A549 (cell line): ENCODE data around the gene IFT88. TPM values are rescaled to one million over a fixed set of nuclear protein-coding genes. Genes with fewer than 3 reads are reported as not detected.

ENCODE experiments used
- ATAC-seq, 2 experiments: fragments of 200-7000 bp in 1 of 2; fragments of >200 bp in 1 of 2; cut with Nextera tagmentation in 1 of 2; cut with Tn5 transposase in 1 of 2; 3 replicates each; pipeline versions ENCODE4 v1.8.0 to v1.9.1; 2018 to 2020; ENCODE audit warnings: mild to moderate bottlenecking in 1 of 2, moderate library complexity in 1 of 2
- CTCF ChIA-PET: fragments of 300-600 bp; sonication (Branson Sonifier 250); formaldehyde crosslinking; extraction: SDS; loops from one replicate; lab custom pipeline; 2021; ENCODE audit warnings: antibody characterized with exemption, inconsistent platforms; lab: Yijun Ruan, JAX
- POLR2A ChIA-PET: fragments of 350-600 bp; formaldehyde crosslinking; extraction: SDS; loops from one replicate; lab custom pipeline; 2021; ENCODE audit warnings: antibody characterized with exemption, inconsistent platforms; lab: Yijun Ruan, JAX
- DNase-seq, 2 experiments: peaks; one replicate each; pipeline versions ENCODE4 v3.0.0 to v3.0.0-alpha.2; 2011 to 2016; ENCODE audit warnings: low read depth in 1 of 2, low spot score in 1 of 2
- FAIRE-seq: peaks from 2 replicates; lab custom pipeline; 2011; peaks lifted over from hg19 to GRCh38; lab: Jason Lieb, UNC
- H3K27ac ChIP-seq, 2 experiments: fragments of >200 bp; sonication (Bioruptor Twin); formaldehyde crosslinking; 3 replicates each; pipeline ENCODE4 v1.5.1; 2016 to 2017
- H3K4me1 ChIP-seq: fragments of >200 bp; sonication (Bioruptor Twin); formaldehyde crosslinking; 3 replicates; pipeline ENCODE4 v1.6.1; 2016
- H3K4me2 ChIP-seq: fragments of >200 bp; sonication (Bioruptor Twin); formaldehyde crosslinking; 3 replicates; pipeline ENCODE4 v1.6.1; 2016
- H3K4me3 ChIP-seq: fragments of >200 bp; sonication (Bioruptor Twin); formaldehyde crosslinking; 3 replicates; pipeline ENCODE4 v1.5.1; 2016
- H3K9me3 ChIP-seq: fragments of >200 bp; sonication (Bioruptor Twin); formaldehyde crosslinking; 3 replicates; pipeline ENCODE4 v1.6.1; 2016
- CEBPB ChIP-seq, 2 experiments: fragments of >200 bp in 1 of 2; sonication (Bioruptor Twin) in 1 of 2; formaldehyde crosslinking in 1 of 2; IDR thresholded peaks; 2 replicates each; pipeline ENCODE4 v1.6.1; 2012 to 2016
- FOSL2 ChIP-seq, 2 experiments: fragments of 450-650 bp in 1 of 2; fragments of >200 bp in 1 of 2; sonication (Bioruptor Twin) in 1 of 2; formaldehyde crosslinking; IDR thresholded peaks; 2 replicates each; pipeline versions ENCODE4 v1.5.0 to v1.6.1; 2016 to 2020; ENCODE audit warnings: mild to moderate bottlenecking in 1 of 2, moderate library complexity in 1 of 2
- FOXS1 ChIP-seq: fragments of 250-450 bp; sonication (Bioruptor Pico); IDR thresholded peaks from 2 replicates; pipeline ENCODE4 v1.5.0; 2020; ENCODE audit warnings: mild to moderate bottlenecking, moderate library complexity
- GATA3 ChIP-seq: IDR thresholded peaks from 2 replicates; pipeline ENCODE4 v1.6.1; 2012; ENCODE audit warnings: borderline replicate concordance
- HOXB13 ChIP-seq: fragments of 250-450 bp; sonication (Bioruptor Pico); IDR thresholded peaks from 2 replicates; pipeline ENCODE4 v1.5.0; 2020; ENCODE audit warnings: low read depth, mild to moderate bottlenecking, moderate library complexity
- KDM1A ChIP-seq: fragments of 200-600 bp; sonication (generic); IDR thresholded peaks from 2 replicates; pipeline ENCODE4 v1.6.1; 2016; ENCODE audit warnings: low read depth, mild to moderate bottlenecking
- POLR2A ChIP-seq: IDR thresholded peaks from 2 replicates; pipeline ENCODE4 v1.6.1; 2012; ENCODE audit warnings: mild to moderate bottlenecking, low read length
- SMC3 ChIP-seq: fragments of >200 bp; sonication (Bioruptor Twin); formaldehyde crosslinking; IDR thresholded peaks from 3 replicates; pipeline ENCODE4 v1.6.1; 2018; ENCODE audit warnings: inconsistent platforms
- SREBF2 ChIP-seq: fragments of 450-650 bp; IDR thresholded peaks from 2 replicates; pipeline ENCODE4 v1.6.1; 2014; ENCODE audit warnings: mild to moderate bottlenecking, moderate library complexity
- TP53 ChIP-seq: fragments of 250-450 bp; sonication (Bioruptor Pico); IDR thresholded peaks from 2 replicates; pipeline ENCODE4 v1.5.0; 2021; ENCODE audit warnings: mild to moderate bottlenecking, moderate library complexity
- ZNF302 ChIP-seq: fragments of 250-450 bp; sonication (Bioruptor Pico); IDR thresholded peaks from 2 replicates; pipeline ENCODE4 v1.9.0; 2021; ENCODE audit warnings: inconsistent platforms, mild to moderate bottlenecking, moderate library complexity
- WGBS: methylation state at CpG from one replicate; pipeline ENCODE4 v1.1.6; 2017; ENCODE audit errors: missing lambda C conversion rate; 5-methylcytosine and 5-hydroxymethylcytosine counted together
- polyA plus RNA-seq, 4 experiments: library from polyadenylated mRNA; depleted of rRNA in 3 of 4; stranded (reverse); fragments of >200 nt; fragmentation: RNase III in 1 of 4; extraction: RNeasy Plus Mini Kit Qiagen cat#74134 plus additional on column Dnase treatment in 1 of 4; gene quantifications; 2 replicates in 3 of 4; 3 replicates in 1 of 4; pipeline ENCODE4 v1.2.3, GENCODE V29; 2011 to 2017
- TF ChIP-seq, protein P1 (sequence below): IDR thresholded peaks from 2 replicates; pipeline ENCODE4 v1.6.1; 2012; ENCODE audit warnings: low read depth, borderline replicate concordance
- TF ChIP-seq, protein P2 (sequence below): fragments of 450-650 bp; IDR thresholded peaks from 2 replicates; pipeline ENCODE4 v1.6.1; 2014; ENCODE audit warnings: antibody characterized with exemption
- TF ChIP-seq, protein P3 (sequence below): fragments of 150-350 bp; IDR thresholded peaks from 2 replicates; pipeline ENCODE4 v1.6.1; 2014; ENCODE audit warnings: low read depth, mild to moderate bottlenecking, low read length

IFT88 gene
- polyA plus RNA-seq, 2 of the 4 experiments (the other 2 are of a cell fraction): 13.2 to 19.1 TPM

DNA sequence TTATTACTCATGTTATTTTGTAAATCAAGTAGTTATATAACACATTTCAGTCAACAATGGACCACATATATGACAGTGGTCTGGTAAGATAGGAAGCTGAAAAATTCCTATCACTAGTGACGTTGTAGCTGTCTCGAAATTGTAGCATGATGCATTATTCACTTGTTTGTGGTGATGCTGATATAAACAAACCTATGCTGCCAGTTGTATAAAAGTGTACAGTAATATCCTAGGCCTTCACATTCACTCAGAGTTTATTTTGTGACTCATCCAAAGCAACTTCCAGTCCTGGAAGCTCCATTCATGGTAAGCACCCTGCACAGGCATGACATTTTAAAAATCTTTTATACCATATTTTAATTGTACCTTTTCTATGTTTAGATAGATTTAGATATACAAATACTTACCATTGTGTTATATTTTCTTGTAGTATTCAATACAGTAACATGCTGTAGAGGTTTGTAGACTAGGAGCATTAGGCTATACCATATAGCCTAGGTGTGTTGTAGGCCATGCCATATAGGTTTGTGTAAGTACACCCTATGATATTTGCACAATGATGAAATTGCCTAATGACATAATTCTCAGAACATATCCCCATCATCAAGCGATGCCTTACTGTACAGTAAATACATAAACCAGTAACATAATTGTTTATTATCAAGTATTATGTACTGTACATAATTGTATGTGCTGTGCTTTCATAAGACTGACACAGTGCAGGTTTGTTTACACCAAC, 49.3 kb downstream of the IFT88 start:
- ATAC-seq (peak; percentile 76 to 81), FAIRE-seq (no peak), DNase-seq (peak in 1 of 2 experiments; percentile 57)
- Histone ChIP-seq H3K4me2 (peak overlapping the region; percentile 21; the same call in 2 of the 3 replicates), H3K4me1 (peaks cover 12% of the 10 kb centered on the region), H3K9me3 (no peaks in the 10 kb centered on the region), H3K4me3 (no peak overlapping the region), H3K27ac (no peak overlapping the region)
- 30% methylated on average over 3 of the region's 3 CpGs for WGBS
- POLR2A ChIA-PET: no interaction called here
- TF ChIP-seq SMC3 (no peak), FOSL2 (IDR thresholded peaks at IDR 0.05) (no peak), FOSL2 (CRISPR knock-in tag; IDR thresholded peaks at IDR 0.05) (peak; percentile 62)
- CTCF ChIA-PET: no interaction called here

DNA sequence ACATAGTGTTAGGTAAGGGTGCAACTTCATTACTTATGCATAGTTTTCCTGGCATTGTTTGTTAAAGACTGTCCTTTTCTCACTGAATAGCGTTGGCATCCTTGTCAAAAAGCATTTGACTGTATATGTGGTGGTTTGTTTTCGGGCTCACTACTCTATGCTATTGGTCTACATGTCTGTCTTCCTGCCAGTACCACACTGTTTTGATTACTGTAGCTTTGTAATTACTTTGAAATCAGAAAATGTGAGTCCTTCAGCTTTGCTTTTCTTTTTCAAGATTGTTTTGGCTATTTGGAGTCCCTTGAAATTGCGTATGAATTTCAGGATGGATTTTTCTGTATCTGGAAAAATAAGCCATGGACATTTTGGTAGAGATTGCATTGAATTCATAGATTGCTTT, 56.0 kb downstream of the IFT88 start:
- no peak overlapping the region for H3K27ac ChIP-seq
- no peak for FAIRE-seq
- H3K4me3 ChIP-seq: no peak overlapping the region
- H3K9me3 ChIP-seq: peaks cover 7% of the 10 kb centered on the region; the same call in 2 of the 3 replicates
- 78% methylated on average over 3 of the region's 3 CpGs for WGBS
- DNase-seq: no peak
- no peak for ATAC-seq
- H3K4me1 ChIP-seq: no peaks in the 10 kb centered on the region
- CTCF ChIA-PET: interaction anchor here (0.6 kb wide), 1 partner anchor 22 kb away, joined by 3 read pairs; no protein-coding TSS in a partner anchor
- no peak overlapping the region for H3K4me2 ChIP-seq
- TF ChIP-seq SMC3 (no peak), CEBPB (IDR thresholded peaks at IDR 0.05) (no peak)
- TF ChIP-seq, protein P1, sequence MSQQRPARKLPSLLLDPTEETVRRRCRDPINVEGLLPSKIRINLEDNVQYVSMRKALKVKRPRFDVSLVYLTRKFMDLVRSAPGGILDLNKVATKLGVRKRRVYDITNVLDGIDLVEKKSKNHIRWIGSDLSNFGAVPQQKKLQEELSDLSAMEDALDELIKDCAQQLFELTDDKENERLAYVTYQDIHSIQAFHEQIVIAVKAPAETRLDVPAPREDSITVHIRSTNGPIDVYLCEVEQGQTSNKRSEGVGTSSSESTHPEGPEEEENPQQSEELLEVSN: no peak
- POLR2A ChIA-PET: no interaction called here

DNA sequence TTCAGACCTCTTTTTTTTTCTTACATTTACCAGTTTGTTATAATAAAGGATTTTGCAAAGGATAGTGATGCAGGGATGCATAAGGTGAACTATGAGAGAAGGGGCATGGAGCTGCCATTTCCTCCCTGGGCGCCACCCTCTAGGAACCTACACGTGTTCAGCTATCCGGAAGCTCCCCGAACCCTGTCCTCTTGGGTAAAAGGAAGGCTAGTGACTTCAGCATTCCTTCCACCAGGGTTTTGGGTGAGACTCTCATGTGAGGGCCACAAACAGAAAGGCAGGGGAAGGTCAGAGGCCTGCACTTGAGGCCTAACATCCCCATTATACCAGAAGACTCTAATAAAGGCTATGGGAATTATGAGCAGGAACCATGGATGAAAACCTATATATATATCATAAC, 57.3 kb downstream of the IFT88 start:
- H3K27ac ChIP-seq: no peak overlapping the region
- WGBS: 87% methylated on average over 4 of the region's 4 CpGs
- POLR2A ChIA-PET: no interaction called here

DNA sequence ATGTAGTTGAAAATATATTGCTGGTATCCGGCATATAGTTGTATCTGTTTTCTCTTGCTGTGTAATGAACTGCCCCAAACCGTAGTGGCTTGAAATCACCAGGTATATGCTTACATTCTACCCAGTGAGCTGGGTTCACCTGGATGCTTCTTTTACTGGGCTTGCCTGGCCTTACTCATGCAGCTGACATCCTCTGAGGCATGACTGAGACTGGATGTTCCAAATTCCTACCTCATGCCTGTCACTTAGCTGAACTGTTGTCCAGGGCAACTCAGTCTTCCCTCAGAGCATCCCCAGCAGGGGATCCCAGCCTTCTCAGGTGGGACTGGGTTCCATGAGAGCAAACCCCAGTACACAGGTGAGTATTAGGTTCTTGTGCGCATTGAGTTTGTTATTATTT, 66.8 kb downstream of the IFT88 start:
- TF ChIP-seq GATA3: no peak
- no peak for TF ChIP-seq ZNF302 (CRISPR knock-in tag)
- TF ChIP-seq, protein P2, sequence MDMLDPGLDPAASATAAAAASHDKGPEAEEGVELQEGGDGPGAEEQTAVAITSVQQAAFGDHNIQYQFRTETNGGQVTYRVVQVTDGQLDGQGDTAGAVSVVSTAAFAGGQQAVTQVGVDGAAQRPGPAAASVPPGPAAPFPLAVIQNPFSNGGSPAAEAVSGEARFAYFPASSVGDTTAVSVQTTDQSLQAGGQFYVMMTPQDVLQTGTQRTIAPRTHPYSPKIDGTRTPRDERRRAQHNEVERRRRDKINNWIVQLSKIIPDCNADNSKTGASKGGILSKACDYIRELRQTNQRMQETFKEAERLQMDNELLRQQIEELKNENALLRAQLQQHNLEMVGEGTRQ: no peak
- TF ChIP-seq, protein P1: no peak
- no peak for TF ChIP-seq FOXS1 (CRISPR knock-in tag)
- no peak for TF ChIP-seq TP53 (CRISPR knock-in tag)
- CTCF ChIA-PET: no interaction called here
- no peak for ATAC-seq
- POLR2A ChIA-PET: no interaction called here
- WGBS: 93% methylated on average over 3 of the region's 3 CpGs
- Histone ChIP-seq H3K4me2 (no peak overlapping the region), H3K27ac (no peak overlapping the region), H3K4me1 (no peaks in the 10 kb centered on the region), H3K4me3 (no peak overlapping the region), H3K9me3 (no peaks in the 10 kb centered on the region)
- DNase-seq: no peak
- no peak for FAIRE-seq

More for the DNA sequence above, 57.3 kb downstream of the IFT88 start:
- TF ChIP-seq POLR2A (no peak), KDM1A (no peak), SREBF2 (no peak)
- TF ChIP-seq, all 56 proteins: peak for 0
- no peak overlapping the region for H3K4me2 ChIP-seq
- H3K4me1 ChIP-seq: no peaks in the 10 kb centered on the region
- FAIRE-seq: no peak
- CTCF ChIA-PET: no interaction called here
- DNase-seq: no peak
- no peak overlapping the region for H3K4me3 ChIP-seq
- no peak for ATAC-seq
- H3K9me3 ChIP-seq: peaks cover 7% of the 10 kb centered on the region; the same call in 2 of the 3 replicates

DNA sequence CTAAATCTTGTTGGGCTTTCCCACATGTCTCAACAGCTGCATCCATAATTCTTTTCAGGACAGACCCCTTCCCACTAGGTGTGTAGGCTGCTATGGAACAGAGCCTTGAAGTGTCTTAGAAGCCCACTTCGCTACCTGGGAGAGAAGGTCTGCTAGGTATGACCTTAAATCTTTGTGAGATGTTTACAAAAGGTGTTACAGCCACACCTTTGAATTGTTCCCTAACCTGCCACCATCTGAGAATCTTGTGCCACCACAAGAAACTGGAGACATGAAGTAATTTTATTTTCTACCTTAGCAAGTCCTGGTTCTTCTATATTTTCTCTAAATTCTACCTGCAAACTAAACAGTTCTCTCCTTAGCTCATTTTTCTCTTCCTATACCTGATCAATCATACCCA, 69.1 kb downstream of the IFT88 start:
- ChIA-PET POLR2A (no interaction called here), CTCF (no interaction called here)
- TF ChIP-seq HOXB13: no peak
- TF ChIP-seq, protein P3, sequence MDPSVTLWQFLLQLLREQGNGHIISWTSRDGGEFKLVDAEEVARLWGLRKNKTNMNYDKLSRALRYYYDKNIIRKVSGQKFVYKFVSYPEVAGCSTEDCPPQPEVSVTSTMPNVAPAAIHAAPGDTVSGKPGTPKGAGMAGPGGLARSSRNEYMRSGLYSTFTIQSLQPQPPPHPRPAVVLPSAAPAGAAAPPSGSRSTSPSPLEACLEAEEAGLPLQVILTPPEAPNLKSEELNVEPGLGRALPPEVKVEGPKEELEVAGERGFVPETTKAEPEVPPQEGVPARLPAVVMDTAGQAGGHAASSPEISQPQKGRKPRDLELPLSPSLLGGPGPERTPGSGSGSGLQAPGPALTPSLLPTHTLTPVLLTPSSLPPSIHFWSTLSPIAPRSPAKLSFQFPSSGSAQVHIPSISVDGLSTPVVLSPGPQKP: no peak
- Histone ChIP-seq H3K4me1 (no peaks in the 10 kb centered on the region), H3K9me3 (no peaks in the 10 kb centered on the region), H3K27ac (no peak overlapping the region), H3K4me2 (no peak overlapping the region), H3K4me3 (no peak overlapping the region)
- no peak for DNase-seq
- no peak for FAIRE-seq
- no peak for ATAC-seq
- WGBS: 92% methylated on average over 1 of the region's 1 CpG
